Right lobe of liver (tissue), 4 donors: Measurements from ENCODE around the gene FNDC3B.

ENCODE experiments used
- POLR2A ChIP-seq: fragments of 450-650 bp; IDR thresholded peaks from one replicate; pipeline ENCODE4 v1.6.1; 2017; ENCODE audit warnings: antibody characterized with exemption, mild to moderate bottlenecking
- TF ChIP-seq, protein P1 (sequence below), 4 donors: fragments of 200-600 bp in 3 of 4; fragments of 450-650 bp in 1 of 4; IDR thresholded peaks; one replicate each; pipeline versions ENCODE4 v1.5.1 to v1.8.0; 2016 to 2022; ENCODE audit warnings: antibody characterized with exemption in 4 of 4, mild to moderate bottlenecking in 2 of 4
- donor health status: DM: no; HTN: no; CAD: no.
- donor health status: DM: no; HTN: no; CAD: no.
- donor health status: DM: no; HTN: yes; CAD: no.

DNA sequence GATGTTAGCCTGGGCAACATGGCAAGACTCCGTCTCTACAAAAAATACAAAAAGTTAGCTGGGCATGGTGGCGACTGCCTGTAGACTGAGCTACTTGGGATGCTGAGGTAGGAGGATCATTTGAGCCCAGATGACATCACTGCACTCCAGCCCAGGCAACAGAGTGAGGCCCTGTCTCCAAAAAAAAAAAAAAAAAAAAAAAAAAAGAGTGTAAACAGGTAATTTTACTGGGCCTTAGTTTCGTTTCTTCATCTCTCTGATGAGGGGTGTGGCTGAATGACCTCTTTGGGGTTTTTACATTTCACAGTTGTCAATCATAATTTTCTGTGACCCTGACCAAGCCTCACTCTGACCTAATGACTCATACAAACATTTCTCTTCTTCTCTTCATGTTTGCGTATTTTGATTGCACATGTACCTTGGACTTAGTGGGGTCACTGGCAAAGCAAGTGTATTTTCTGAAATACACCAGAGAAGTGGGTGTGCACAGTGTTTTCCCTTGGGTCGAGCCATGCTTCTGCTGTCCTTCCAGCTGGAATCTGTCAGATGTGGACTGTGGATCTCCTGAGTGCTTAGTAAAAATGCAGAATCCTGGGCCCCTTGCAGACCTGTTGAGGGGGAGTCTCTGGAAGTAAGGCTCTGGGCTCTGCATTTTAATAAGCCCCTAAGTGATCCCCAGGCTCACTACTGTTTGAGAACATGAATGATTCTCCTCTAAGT lies 140.5 kb downstream of the FNDC3B start:
- TF ChIP-seq POLR2A = no peak
- TF ChIP-seq, protein P1, sequence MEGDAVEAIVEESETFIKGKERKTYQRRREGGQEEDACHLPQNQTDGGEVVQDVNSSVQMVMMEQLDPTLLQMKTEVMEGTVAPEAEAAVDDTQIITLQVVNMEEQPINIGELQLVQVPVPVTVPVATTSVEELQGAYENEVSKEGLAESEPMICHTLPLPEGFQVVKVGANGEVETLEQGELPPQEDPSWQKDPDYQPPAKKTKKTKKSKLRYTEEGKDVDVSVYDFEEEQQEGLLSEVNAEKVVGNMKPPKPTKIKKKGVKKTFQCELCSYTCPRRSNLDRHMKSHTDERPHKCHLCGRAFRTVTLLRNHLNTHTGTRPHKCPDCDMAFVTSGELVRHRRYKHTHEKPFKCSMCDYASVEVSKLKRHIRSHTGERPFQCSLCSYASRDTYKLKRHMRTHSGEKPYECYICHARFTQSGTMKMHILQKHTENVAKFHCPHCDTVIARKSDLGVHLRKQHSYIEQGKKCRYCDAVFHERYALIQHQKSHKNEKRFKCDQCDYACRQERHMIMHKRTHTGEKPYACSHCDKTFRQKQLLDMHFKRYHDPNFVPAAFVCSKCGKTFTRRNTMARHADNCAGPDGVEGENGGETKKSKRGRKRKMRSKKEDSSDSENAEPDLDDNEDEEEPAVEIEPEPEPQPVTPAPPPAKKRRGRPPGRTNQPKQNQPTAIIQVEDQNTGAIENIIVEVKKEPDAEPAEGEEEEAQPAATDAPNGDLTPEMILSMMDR (IDR thresholded peaks at IDR 0.05) = no peak
